C1 segment of cervical spinal cord (tissue), 14 donors: ENCODE results near the gene GPER1.
"Not testable (repeated sequence)": the region's sequence is repeated elsewhere in the genome, so short reads cannot be mapped to it uniquely, and the experiment has no call there.

Experiments used
- DNase-seq, 14 donors: peaks; one replicate each; lab custom pipeline; 2025; lab: John Stamatoyannopoulos, UW

Gene GPER1

DNA sequence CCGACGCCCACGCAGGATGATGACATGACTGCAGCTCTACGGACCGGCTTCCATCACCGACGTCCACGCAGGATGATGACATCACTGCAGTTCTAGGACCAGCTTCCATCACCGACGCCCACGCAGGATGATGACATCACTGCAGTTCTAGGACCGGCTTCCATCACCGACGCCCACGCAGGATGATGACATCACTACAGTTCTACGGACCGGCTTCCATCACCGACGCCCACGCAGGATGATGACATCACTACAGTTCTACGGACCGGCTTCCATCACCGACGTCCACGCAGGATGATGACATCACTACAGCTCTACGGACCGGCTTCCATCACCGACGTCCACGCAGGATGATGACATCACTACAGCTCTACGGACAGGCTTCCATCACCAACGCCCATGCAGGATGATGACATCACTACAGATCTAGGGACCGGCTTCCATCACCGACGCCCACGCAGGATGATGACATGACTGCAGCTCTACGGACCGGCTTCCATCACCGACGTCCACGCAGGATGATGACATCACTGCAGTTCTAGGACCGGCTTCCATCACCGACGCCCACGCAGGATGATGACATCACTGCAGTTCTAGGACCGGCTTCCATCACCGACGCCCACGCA is 28.6 kb downstream of the GPER1 start:
- not testable (repeated sequence) for DNase-seq

DNA sequence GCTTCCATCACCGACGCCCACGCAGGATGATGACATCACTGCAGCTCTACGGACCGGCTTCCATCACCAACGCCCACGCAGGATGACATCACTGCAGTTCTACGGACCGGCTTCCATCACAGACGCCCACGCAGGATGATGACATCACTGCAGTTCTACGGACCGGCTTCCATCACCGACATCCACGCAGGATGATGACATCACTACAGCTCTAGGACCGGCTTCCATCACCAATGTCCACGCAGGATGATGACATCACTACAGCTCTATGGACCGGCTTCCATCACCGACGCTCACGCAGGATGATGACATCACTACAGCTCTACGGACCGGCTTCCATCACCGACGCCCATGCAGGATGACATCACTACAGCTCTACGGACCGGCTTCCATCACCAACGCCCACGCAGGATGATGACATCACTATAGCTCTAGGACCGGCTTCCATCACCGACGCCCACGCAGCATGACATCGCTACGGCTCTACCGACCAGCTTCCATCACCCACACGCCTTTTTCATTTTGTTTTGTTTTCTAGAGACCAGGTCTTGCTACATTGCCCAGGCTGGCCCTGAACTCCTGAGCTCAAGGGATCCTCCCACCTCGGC is 29.5 kb downstream of the GPER1 start:
- DNase-seq: no peak

DNA sequence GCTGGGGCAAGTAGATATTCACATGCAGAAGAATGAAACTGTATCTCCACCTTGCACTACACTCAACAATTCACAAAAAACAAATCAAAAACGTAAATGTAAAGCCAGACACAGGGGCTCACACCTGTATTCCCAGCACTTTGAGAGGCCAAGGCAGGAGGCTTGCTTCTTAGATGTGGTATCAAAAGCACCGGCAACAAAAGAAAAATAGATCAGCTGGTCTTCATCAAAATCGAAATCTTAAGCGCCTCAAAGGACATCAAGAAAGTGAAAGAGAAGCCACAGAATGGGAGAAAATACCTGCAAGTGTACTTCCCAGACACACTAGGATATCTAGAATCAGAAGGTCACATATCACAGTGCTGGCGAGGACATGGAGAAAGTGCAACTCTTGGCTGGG is 31.3 kb downstream of the GPER1 start:
- no peak for DNase-seq

DNA sequence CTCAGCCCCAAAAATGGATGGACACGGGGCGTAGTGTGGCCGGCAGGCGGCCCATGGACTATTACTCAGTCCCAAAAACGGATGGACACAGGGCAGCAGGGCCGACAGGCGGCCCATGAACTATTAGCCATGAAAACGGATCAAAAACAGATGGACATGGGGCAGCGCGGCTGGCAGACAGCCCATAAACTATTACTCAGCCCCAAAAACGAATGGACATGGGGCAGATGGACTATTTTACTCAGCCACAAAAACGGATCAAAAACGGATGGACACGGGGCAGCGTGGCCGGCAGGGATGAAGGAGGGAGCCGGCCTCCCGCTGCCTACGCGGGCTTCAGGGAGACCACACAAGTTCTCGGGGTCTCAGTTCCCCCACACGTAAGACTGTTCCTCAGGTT is 32.9 kb downstream of the GPER1 start:
- no peak for DNase-seq

DNA sequence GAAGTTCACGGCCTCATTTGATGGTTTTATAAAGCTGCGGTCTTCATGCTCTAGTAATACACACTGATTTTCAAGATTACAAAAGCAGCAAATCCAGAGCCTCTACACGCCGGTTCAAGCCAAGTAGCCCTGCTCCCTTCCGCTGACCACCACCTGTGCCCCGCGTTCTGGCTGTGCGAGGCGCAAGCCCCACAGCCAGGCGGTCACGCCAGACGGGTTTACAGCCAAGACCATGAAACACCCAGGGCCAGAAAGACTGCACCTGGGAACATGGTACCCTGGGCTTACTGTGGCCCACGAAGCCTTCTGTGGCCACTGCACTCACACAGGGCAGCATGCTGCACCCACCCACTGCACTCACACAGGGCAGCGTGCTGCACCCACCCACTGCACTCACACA is 33.6 kb downstream of the GPER1 start:
- DNase-seq: no peak

DNA sequence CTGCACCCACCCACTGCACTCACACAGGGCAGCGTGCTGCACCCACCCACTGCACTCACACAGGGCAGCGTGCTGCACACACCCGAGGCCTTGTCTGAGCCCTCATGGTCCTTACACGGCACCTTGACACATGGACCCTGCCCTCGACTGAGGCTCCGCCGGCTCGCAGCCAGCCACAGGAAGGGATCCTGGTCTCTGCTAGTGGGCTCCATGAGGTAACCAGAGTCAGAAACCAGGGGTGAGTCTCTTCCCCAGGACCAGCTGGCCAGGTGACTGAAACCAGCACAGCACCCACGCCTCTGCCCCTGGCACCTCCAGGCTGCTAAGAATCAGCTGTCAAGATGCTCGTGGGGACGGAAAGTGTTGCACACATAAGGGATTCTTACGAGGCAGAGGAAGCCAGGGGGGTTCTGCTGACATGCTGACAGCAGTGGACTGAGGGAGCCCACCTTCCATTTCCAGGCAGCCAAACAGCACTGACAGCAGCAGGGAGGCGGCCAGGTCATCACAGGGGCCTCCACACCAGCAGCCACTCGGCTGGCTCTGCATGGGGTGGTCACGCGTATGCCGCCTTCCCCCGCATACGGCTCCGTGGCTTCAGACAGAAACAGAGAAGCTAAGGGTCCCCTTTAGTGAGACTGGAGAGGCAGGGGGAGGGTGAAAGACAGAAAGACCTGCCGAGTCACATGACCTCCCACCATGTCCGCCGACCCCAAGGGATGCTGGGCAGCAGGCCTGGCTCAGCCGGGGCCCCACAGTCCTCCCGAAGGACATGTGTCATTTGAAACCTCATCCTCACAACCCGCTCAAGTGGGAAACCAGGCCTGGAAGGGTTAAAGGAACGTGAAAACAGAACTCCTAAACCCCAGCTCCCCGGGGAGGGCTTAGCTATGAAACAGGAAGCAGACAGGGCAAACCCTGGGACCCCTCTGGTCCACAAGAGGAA is 34.2 kb downstream of the GPER1 start:
- no peak for DNase-seq

DNA sequence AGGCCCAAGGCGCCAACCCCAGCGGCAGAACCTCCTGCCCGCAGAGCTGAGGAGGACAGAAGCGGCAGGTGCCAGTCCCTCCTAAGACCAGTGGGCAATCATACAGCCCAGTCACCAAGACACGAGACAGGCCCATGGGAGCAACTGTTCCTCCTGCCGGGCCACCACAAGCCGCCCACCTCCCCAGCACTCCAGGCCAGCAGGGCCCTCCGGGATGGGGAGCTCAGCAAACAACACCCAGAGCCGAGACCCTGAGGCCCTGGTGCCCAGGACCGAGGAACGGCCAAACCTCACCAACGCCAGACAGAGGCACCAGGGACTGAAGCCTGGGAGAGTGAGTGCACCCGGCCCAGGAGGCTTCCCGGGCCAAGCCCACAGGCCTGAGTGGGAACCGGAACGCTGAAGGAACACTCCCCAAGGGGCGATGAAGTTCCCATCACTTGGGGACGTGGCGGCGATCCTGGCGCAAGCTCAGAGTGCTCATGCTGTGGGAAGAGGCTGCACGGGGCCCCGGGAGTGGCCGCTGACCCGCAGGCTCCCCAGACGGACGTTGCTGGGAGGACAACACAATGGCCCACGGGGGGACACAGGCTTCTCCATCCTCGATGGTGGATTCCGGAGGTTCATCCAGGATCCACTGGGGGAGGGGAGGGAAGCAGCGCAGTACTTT is 35.1 kb downstream of the GPER1 start:
- DNase-seq: no peak

DNA sequence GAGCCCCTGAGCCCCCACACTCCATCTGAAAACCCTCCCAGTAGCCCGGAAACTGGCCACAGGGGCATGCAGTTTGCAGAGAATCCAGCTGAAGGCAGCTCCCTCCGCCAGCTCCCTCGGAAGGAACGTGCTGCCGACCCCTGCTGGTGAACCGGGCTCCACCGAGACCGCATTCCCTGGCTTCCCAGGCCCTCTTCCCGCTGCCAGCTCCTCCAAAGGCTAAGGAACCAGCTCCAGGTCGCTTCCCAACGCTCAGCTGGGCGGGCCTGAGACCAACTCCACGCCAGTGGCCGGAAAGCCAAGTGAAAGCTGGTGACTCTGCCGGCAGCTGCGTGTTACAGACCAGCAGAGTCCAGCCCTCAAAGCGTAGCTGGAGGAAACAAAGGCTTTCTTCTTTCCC is 35.8 kb downstream of the GPER1 start:
- peak in 13 of 14 donors; percentile 22 to 85 (median 60) for DNase-seq

DNA sequence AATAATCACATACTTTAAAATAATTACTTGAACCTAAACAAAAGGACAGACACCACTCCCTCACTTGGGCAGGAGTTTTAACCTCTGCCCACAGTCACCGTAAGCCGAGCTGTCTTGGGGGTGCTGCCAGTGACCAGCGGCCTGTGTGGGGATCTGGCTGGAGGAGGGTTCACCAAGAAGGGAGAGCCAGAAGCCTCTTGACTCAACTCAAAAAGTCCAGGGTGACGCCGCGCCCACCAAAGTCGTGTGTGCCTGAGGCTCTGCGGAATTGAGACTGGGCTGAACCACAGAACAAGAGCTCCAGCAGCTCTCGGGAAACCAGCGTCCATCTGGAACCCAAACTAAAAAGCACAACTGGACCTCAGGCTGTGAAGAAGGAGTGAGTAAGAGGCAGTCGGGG is 36.3 kb downstream of the GPER1 start:
- peak in 4 of 14 donors; percentile 37 to 51 (median 44) for DNase-seq

DNA sequence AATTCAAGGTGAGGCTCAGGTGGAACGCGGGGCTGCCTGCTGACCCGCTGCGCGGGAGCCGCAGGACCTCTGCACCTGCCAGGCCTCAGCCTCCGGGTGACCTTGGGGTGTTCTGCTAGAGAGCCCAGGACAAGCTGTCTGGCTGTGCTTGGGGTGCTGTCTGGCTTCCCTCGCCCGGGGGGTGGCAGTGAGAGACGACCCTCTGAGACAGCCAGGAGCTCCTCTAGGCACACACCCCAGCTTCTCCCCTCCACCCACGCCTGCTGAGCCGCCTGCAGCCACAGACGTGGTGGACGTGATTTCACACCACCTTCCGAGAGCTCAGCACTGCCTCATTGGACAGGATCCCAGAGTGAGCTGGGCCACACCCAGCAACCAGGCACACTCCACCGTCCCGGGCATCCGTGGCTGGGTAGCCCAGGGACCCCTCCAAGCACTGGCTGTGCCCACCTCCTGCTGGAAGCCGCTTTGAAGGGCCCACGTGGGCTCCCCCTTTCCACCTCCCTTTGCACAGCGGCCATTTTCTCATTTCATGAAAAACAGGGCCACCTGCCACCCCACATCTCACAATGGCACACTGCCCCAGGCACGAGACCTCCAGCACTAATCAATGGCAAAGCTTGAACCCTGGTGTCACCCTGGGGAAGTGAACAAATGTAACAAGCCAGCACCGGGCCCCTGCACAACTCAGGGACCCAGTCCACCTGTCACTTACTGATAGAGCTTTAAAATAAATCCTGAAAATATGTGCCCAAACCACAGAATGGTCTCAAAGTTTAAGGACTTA is 37.1 kb downstream of the GPER1 start:
- no peak for DNase-seq

DNA sequence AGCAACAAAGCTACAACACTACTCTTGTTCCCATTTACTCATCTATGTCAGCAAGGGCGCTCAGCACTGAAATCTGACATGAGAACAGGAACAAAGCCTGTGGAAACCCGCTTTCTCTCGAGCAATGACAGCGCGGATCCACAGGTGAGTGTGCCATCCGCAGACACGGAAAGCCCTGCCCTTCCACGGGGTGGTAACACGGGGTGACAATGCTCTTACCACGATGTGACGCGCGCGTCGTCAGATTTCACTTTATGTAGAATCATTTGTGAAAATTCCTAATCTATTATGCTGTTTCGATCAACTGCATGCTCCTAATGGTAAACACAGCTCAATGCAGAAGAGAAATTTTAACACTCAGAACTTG is 37.7 kb downstream of the GPER1 start:
- DNase-seq: no peak

DNA sequence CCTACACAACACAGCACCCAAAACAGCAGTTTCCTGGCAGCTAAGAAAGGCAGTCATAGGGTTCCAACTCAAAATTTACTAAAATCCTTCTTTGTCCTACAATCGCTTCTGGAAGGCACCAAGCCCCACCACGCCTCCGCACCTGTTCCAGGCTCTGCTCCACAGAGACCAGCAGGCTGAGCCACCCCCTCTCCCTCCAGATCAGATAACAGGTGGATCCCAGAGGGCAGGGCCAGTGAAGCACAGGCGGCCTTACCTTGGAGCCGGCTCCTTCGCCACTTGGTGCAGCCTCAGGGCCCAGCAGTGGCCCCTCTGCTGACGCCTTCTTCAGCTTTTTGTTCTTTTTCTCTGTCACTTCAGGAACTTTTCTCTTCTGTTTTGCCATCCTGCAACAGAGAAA is 39.1 kb downstream of the GPER1 start:
- DNase-seq: no peak

DNA sequence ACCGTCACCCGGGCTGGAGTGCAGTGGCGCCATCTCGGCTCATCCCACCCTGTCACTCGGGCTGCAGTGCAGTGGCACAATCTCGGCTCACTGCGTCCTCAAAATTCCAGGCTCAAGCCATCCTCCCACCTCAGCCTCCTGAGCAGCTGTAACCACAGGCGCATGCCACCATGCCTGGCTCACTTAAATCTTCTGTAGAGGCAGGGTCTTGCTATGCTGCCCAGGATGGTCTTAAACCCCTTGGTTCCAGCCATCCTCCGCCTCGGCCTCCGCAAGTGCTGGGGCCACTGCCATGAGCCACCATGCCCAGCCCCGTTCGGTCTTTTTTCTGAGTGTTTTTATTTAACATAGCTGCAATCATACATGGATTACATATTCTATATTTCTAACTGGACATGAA is 41.5 kb downstream of the GPER1 start:
- DNase-seq: no peak

DNA sequence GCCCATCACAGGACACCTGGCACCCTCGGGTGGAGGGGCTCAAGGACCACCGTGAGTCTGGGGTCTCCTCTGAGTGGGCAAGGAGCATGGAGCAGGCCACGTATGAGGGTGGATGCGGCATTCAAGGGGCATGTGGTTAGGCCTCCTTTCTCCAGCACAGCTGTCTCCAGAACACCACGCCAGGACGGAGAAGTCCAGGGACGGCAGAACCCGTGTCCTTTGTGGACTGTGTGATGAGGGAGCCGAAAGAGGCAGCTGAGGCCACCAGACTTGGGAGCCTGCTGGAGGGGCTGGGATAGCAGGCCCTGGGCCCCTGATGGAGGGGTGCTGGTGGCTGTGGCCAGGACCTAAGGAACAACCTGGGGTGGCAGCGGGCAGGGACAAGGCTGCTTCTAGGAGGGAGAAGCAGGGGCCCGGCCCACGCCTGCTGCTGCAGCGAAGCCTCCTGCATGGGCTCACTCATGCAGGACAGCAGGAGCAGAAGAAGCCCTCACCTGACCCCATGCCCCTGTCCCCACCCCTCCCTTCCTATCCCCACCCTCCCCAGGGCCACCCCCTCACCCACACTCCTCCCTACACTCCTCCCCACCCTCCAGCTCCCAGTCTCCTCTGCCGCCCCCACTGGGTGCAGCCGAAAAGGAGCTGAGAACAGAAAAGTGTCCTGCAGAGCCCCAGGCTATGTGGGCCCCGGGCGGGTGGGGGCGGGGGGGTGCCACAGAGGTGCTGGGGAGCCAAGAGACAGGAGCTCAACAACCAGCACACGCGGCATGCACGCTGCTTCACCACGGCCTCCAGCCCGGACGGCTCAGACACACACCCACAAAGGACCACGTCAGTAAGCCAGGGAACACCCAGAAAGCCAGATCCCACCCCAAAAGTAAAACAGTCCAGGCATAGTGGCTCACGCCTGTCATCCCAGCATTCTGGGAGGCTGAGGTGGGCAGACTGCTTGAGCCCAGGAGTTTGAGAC is 42.4 kb downstream of the GPER1 start:
- DNase-seq: no peak

DNA sequence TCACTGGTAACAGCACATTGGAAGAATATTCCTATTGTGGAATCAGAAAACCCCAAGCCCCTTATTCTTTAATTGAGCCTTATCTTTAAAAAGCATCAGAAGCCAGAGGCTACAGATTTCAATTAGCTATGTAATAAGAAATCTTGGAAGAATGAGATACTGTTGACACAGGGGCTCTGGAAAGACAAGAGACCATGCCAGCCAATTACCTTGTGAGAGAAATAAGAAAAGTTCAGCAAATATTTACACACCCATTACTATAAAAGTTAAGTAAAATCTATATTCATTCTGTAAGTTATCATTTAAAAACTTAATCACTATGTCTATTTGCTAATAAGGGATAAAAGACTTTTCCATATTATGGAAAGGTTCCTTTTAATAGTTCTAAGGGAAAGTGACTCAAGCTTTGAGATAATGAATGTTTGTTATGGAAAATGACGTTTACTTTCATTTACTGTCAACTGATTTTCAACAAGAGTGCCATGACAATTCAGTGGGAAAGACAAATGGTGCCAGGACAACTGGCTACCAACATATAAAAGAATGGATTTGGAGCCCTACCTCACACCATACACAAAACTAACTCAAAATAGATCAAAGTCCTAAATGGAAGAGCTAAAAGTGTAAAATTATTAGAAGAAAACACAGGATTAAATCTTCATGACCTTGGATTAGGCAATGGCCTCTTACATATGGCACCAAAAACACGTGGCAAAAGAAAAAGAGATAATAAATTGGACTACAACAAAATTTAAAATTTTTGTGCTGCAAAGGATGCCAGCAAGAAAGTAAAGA is 43.8 kb downstream of the GPER1 start:
- DNase-seq: no peak

DNA sequence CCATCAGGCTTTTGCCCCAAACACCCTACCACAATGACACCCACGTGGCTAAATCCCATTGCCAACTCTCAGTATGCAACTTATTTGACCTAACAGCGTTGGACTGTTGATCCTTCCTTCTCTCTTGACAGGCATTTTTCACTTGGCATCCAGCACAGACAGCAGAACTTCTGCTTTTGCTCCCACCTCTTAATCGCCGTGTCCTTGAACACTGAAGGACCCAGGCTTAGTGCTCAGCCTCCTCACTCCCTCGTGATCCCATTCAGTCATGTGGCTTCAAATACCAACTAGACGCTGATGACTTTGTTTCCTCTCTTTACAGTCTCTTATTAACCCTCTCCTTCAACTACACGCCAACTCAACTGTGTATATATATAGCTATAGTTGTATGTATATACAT is 47.0 kb downstream of the GPER1 start:
- no peak for DNase-seq

DNA sequence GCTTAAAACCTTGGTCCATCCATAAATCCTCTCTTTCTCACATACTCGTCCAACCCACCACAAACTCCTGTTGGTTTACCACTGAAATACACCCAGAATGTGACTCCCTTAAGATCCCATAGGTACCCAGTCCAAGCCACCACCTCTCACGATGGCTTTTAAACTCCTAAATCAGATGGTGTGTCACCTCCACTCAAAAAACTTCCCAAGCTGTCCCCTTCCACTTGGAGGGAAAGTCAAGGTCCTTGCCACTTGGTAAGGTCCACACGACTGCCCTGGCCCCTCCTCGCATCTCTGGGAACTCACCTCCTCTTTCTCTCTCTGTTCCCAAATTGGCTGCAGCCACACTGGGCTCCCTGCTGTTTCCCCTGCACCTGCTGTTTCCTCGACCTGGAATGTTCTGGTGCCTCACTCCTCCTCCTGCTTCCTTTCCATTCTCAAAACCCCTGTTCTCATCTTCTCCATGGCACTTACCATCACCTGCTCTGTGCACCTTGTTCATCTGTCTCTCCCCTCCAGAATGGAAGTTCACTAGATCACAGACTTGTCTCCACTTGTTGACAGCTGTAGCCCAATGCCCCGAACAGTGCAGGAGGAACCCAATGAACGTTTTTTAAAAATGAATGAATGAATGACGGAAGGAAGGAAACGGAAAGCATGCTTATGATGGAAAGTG is 49.1 kb downstream of the GPER1 start:
- peak in 1 of 14 donors; percentile 17 for DNase-seq

DNA sequence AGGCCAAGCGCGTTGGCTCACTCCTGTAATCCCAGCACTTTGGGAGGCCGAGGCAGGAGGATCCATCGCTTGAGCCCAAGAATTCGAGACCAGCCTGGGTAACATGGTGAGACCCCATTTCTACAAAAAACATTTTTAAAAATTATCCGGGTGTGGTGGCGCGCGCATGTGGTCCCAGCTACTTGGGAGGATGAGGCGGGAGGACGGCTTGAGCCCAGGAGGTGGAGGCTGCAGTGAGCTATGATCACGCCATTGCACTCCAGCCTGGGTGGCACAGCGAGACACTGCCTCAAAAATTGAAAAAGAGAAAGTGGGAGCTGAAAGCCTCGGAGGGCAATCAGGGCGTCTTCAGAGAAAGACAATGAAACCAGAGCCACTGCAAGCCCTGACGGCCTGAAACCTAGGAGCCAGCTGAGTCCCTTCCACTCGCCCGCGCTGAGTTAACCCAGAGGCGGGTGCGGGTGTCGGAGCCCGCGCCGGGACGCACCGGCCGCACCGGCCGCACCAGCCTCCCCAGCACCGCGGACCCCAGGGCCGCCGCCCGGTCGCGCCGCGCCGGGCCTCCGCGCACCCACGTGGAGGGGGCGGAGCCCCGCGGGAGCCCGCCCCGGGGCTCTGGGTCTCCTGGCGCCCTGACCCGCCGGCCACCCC is 49.7 kb downstream of the GPER1 start:
- no peak for DNase-seq
